Measurements from ENCODE around the gene QARS1. TPM values are rescaled to one million over a fixed set of nuclear protein-coding genes. Genes with fewer than 3 reads are reported as not detected.

QARS1 gene
- total and polyA plus RNA-seq, 10 of the 15 experiments (the other 5 are each of a cell fraction or from before 2014, with no cell fraction given), result 168 to 476 (median 318) TPM

- TF ChIP-seq, protein P1, sequence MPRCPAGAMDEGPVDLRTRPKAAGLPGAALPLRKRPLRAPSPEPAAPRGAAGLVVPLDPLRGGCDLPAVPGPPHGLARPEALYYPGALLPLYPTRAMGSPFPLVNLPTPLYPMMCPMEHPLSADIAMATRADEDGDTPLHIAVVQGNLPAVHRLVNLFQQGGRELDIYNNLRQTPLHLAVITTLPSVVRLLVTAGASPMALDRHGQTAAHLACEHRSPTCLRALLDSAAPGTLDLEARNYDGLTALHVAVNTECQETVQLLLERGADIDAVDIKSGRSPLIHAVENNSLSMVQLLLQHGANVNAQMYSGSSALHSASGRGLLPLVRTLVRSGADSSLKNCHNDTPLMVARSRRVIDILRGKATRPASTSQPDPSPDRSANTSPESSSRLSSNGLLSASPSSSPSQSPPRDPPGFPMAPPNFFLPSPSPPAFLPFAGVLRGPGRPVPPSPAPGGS (IDR thresholded peaks at IDR 0.05; ENCODE audit: borderline replicate concordance, insufficient read depth, low read depth, low read length, poor library complexity, severe bottlenecking), result no peak
- TF ChIP-seq, protein P2, sequence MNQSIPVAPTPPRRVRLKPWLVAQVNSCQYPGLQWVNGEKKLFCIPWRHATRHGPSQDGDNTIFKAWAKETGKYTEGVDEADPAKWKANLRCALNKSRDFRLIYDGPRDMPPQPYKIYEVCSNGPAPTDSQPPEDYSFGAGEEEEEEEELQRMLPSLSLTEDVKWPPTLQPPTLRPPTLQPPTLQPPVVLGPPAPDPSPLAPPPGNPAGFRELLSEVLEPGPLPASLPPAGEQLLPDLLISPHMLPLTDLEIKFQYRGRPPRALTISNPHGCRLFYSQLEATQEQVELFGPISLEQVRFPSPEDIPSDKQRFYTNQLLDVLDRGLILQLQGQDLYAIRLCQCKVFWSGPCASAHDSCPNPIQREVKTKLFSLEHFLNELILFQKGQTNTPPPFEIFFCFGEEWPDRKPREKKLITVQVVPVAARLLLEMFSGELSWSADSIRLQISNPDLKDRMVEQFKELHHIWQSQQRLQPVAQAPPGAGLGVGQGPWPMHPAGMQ (IDR thresholded peaks at IDR 0.05; ENCODE audit: borderline replicate concordance), result no peak
- TF ChIP-seq BACH1 (IDR thresholded peaks at IDR 0.05; ENCODE audit: borderline replicate concordance) (no peak), ETV6 (conservative IDR thresholded peaks at IDR 0.05 in 1 of 2, IDR thresholded peaks at IDR 0.05 in 1 of 2; ENCODE audit: borderline replicate concordance in 1 of 2, low read depth in 1 of 2) (no peak), NFXL1 (IDR thresholded peaks at IDR 0.05; ENCODE audit: borderline replicate concordance) (no peak), TBL1XR1 (IDR thresholded peaks at IDR 0.05; ENCODE audit: low read depth, low read length) (no peak), HDAC2 (IDR thresholded peaks at IDR 0.05) (no peak), BCLAF1 (IDR thresholded peaks at IDR 0.05) (no peak)
- TF ChIP-seq, protein P3, sequence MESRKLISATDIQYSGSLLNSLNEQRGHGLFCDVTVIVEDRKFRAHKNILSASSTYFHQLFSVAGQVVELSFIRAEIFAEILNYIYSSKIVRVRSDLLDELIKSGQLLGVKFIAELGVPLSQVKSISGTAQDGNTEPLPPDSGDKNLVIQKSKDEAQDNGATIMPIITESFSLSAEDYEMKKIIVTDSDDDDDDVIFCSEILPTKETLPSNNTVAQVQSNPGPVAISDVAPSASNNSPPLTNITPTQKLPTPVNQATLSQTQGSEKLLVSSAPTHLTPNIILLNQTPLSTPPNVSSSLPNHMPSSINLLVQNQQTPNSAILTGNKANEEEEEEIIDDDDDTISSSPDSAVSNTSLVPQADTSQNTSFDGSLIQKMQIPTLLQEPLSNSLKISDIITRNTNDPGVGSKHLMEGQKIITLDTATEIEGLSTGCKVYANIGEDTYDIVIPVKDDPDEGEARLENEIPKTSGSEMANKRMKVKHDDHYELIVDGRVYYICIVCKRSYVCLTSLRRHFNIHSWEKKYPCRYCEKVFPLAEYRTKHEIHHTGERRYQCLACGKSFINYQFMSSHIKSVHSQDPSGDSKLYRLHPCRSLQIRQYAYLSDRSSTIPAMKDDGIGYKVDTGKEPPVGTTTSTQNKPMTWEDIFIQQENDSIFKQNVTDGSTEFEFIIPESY (IDR thresholded peaks at IDR 0.05), result no peak
- TF ChIP-seq, protein P4, sequence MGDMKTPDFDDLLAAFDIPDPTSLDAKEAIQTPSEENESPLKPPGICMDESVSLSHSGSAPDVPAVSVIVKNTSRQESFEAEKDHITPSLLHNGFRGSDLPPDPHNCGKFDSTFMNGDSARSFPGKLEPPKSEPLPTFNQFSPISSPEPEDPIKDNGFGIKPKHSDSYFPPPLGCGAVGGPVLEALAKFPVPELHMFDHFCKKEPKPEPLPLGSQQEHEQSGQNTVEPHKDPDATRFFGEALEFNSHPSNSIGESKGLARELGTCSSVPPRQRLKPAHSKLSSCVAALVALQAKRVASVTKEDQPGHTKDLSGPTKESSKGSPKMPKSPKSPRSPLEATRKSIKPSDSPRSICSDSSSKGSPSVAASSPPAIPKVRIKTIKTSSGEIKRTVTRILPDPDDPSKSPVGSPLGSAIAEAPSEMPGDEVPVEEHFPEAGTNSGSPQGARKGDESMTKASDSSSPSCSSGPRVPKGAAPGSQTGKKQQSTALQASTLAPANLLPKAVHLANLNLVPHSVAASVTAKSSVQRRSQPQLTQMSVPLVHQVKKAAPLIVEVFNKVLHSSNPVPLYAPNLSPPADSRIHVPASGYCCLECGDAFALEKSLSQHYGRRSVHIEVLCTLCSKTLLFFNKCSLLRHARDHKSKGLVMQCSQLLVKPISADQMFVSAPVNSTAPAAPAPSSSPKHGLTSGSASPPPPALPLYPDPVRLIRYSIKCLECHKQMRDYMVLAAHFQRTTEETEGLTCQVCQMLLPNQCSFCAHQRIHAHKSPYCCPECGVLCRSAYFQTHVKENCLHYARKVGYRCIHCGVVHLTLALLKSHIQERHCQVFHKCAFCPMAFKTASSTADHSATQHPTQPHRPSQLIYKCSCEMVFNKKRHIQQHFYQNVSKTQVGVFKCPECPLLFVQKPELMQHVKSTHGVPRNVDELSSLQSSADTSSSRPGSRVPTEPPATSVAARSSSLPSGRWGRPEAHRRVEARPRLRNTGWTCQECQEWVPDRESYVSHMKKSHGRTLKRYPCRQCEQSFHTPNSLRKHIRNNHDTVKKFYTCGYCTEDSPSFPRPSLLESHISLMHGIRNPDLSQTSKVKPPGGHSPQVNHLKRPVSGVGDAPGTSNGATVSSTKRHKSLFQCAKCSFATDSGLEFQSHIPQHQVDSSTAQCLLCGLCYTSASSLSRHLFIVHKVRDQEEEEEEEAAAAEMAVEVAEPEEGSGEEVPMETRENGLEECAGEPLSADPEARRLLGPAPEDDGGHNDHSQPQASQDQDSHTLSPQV (IDR thresholded peaks at IDR 0.05), result no peak
These were observed 27.0 kb upstream of the QARS1 start (continued) for GRCh38 chr3:49131576-49131975.
